Measurements from ENCODE around the gene NCCRP1.

The NCCRP1 gene

DNA sequence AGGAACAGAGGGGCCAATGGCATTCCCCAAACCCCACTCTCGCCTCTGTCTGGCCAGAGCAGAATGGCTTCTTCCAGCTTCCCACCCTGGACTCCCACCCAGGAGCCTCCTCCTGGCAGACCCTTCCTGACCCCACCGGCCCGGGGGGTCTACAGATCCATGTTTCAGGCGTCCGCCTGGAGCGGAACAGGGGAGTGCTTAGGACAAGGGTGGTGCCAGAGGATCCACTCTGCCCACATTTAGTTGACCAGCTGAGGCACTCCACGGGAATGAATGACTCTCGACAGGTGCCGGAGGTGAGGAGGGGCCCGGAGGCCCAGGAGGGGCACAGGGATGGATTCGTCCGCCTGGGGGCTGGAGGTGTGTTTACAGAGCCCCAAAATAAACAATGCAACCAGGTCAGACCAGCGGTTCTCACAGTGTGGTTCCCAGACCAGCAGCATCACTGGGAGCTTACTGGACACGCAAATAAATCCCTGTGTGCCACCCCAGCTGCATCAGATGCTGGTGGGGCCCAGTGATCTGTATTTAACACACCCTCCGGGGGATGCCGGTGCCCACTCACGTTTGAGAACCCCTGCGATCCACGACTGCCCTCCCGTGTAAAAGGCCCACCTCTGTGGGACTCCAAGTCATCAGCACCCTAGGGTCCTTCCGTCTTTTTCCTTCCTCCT, 15.1 kb upstream of the NCCRP1 start:
- no peak for DNase-seq

- DNase-seq, result no peak
Observed at GRCh38 chr19:39182174-39182505, 14.6 kb upstream of the NCCRP1 start.

GRCh38 chr19:39183104-39183503, 13.7 kb upstream of the NCCRP1 start:
- no peak for DNase-seq

DNA sequence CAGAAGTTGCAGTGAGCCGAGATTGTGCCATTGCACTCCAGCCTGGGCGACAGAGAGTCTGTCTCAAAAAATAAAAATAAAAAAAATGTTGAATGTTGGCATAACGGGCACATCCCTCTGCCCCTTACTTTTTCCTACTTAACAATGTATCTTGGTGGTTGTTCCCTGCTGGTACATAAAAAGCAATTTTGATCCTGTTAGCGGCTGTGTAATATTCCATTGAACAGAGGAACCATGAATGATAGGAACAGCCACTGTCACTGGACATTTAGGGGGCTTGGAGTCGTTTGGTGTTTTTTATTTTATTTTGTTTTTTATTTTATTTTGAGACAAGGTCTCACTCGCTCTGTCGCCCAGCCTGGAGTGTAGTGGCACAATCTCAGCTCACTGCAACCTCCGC, 10.4 kb upstream of the NCCRP1 start:
- DNase-seq, result no peak

DNA sequence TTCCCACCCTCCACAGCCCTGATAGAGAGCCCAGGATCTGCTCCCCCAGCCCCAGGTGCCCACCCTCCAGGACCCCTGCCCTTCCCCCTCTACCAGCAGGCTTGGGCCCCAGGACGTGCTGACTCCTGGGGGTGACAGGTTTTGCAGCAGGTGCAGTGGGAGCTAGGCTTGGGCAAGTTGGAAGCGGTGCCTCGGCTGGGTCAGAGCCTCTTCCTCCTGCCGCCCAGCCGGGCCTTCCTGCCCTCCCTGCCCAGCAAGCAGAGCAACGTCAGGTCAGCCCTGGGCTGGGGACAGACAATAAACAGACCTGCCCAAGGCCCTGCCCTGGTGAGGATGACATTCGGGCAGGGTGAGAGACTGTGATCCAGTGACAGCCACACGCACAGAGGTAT, 9.2 kb upstream of the NCCRP1 start:
- DNase-seq, result no peak

DNA sequence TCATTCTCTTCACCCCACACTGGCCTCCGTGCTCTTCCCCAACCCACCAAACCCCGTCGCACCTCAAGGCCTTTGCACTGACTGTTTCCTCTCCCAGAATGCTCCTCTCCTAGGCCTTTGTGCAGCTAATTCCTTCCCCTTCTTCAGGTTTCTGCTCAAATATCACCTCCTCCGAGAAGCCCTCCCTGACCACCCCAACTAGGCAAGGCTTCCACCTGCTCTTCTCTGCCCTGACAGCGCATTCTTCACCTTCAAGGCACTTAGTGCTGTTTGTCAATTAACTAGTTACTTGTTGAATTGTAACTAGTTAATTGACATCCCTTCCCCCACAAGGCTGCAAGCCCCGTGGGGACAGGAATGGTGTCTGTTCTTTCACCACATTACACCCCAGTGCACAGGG, 7.8 kb upstream of the NCCRP1 start:
- DNase-seq, result no peak

DNA sequence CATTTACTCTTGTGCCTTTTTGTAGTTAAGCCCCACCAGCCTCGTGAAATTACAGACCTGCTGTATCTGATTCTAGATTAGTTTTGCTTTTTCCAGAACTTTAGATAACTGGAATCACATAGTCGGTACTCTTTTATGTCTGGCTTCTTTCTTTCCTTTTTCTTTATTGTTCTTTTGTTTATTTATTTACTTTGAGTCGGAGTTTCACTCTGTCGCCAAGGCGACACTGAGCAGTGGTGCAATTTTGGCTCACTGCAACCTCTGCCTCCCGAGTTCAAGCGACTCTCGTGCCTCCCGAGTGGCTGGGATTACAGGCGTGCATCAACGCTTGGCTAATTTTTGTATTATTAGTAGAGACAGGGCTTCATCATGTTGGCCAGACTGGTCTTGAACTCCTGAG, 6.0 kb upstream of the NCCRP1 start:
- no peak for DNase-seq

GRCh38 chr19:39192846-39193245, 3.9 kb upstream of the NCCRP1 start:
- no peak for DNase-seq

DNA sequence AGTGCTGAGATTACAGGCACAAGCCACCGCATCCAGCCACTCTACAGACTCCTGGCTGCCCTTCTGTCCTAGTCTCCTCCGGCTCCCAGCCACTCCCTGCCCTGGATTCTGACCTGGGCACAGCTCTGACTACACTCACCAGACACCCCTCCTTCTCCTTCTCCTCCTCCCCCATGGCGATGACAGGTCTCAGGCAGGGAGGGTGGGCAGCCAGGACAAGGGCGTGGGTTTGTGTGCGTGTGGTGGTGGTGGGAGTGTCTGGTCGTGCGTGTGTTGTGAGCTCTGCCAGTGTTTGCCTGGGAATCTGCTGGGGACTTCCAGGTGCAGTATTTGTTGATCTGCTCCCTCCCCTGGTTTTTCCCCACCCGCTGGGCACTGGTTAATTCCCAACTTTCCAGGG, 3.0 kb upstream of the NCCRP1 start:
- DNase-seq, result no peak

DNA sequence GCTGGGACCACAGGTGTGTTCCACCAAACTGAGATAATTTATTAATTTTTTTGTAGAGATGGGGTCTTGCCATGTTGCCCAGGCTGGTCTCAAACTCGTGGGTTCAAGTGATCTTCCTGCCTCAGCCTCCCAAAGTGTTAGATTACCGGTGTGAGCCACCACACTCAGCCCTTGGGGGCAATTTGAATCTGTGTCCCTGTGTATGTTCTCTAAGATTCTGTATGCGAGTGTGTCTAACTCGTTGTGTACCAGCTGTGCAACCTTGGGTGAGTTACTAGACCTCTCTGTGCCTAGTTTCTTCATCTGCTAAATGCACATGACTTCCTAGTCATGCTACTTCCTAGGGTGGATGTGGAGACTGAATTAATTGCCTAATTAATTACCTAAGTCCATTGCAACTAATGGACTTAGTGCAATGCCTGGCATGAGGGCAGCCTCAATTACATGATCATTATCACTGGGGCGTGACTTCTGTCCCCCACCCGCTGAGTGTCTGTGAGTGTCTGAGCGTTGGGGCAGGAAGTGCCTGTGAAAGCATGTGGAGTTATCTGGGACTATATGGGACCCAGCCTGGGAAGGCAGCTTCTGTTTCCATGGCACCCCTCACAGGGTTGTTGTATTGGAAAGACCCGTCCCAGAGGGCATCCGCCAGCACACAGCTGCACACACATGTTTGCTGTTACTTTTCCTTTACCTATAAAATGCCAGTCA, 1.8 kb upstream of the NCCRP1 start:
- no peak for DNase-seq

DNA sequence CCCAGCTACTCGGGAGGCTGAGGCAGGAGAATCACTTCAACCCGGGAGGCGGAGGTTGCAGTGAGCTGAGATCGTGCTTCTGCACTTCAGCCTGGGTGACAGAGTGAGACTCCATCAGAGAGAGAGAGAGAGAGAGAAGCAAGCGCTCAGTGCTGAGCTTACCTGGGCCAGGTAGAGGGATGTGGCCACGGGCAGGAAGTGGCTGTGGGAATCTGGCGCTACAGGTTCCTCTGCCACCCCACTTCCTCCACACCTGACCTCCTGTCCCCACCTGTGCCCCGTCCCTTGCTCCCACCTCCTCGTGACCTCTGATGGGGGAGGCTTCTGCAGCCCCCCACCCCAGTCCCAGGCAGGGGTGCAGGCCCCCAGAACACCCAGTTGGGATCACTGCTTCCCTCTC, 1.0 kb upstream of the NCCRP1 start:
- DNase-seq, result no peak

- DNase-seq, result no peak
Observed at GRCh38 chr19:39196320-39196719, 444 bp upstream of the NCCRP1 start.

DNA sequence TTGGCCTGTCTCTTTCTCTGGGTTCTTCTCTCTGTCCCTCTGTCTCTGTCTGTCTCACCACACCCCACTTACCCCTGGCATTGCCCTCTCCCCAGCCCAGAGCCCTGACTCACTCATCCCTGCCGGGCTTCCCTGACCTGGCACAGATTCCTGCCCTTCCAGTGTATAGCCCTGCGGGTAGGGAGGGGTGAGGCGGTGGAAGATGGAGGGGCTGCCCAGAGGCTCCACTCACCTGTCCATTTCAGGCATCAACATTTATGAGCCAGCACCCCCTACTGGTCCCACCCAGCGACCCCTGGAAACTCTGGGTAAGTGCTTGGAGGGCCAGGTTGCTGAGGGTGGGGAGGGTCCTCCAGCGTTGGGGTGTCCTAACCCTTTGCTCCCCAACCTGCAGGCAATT, 1.0 kb downstream of the NCCRP1 start:
- no peak for DNase-seq

GRCh38 chr19:39199025-39199424, 2.3 kb downstream of the NCCRP1 start:
- no peak for DNase-seq

DNA sequence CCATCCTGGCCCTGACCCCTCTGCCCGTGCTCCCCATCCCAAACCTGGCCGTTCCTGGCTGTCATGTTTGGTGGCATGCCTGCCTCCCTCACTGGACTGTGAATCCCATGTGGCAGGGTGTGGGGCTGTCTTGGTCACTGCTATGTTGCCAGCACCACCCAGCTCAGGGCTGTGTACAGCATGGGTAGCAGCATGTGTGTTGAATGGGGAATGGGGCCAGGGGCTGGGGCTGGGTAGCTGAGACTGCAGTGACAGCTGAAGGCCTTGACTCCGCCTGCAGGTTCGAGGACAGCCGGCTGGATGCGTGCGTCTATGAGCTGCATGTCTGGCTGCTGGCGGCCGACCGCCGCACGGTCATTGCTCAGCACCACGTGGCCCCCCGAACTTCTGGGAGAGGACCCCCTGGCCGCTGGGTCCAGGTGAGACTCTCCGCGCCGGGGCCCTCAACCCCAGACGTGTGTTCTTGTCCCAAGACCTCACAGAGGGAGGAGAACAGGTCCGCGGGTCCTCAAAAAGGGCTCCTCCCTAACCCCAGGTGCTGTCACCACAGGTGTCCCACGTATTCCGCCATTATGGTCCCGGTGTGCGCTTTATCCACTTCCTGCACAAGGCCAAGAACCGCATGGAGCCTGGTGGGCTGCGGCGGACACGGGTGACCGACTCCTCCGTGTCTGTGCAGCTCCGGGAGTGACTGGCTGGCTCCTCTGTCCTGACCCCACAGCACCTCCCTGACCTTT, 3.5 kb downstream of the NCCRP1 start:
- no peak for DNase-seq

- DNase-seq, result no peak
Observed at GRCh38 chr19:39200803-39201115, 4.0 kb downstream of the NCCRP1 start.

- no peak for DNase-seq
Observed at GRCh38 chr19:39202998-39203355, 6.2 kb downstream of the NCCRP1 start.

DNA sequence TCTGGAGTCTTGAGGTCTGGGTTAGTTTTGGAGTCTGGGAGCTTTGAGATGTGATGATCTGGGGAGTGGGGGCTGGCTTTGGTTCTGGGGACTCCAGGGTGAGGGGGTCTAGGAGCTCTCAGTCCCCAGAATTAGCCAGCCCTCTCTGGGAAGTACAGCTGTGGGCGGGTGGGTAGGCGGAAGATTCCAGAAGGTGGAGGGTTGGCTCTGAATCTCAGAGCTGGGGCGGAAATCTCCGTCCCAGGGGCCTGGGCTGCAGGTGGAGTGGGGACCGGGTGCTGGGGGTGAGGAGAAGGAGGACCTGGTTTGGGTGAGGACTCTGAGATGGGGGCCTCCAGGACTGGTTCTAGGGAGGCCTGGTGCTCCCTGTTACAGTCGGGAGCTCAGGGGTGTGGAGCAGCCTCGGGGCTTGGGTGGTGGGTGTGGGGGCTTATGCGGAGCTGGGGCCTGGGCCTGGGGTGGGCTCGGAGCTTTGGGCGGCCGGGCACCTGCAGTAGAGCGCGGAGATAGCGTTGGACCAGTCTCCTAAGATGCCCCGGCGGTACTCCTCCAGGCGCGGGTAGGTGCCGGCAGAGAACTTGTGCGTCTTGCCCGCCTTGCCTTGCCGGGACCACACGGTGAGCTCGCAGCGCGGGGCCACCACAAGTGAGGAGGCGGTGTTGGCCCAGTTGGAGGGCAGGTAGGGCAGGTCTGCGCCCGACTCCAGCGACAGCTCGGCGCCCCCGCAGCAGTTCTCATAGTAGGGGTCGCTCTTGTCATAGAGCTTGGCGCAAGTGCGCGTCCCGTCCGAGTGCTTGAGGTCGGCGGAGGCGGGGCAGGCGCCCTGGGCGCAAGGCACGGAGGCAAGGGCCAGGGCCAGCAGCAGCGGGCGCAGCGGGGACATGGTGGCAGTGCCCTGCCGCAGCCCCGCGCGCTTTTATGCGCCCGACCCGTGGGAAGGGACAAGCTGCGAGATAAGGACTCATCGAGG, 6.9 kb downstream of the NCCRP1 start, which contains the start of gene SYCN:
Gene SYCN, minus strand, starts transcription at position 892 of the 970 bp plus-strand sequence. Its CDS starts 9 bp downstream, at position 883.
- DNase-seq, result no peak

- DNase-seq, result no peak
Observed at GRCh38 chr19:39205449-39205764, 8.6 kb downstream of the NCCRP1 start.

- DNase-seq, result no peak
Observed at GRCh38 chr19:39206122-39206521, 9.4 kb downstream of the NCCRP1 start.

DNA sequence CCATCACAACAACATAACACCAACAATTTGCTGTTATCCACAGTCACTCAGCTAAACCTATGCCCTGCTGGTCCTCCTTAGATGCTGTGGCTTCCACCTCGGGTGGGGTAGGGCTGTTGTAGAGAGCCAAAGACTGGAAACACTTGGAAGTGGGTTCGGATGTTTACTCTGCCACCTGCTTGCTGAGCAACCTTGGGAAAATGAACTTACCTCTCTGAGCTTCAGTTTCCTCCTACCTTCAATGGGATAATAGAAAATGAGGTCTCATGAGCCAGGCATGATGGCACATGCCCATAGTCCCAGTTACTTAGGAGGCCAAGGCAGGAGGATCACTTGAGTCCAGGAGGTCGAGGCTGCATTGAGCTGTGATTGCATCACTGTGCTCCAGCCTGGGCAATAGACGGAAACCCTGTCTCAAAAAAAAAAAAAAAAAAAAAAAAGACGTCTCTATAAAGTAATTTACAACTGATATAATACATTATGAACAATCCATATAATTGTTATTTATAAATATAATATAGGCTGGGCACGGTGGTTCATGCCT, 10.6 kb downstream of the NCCRP1 start:
- DNase-seq, result no peak

DNA sequence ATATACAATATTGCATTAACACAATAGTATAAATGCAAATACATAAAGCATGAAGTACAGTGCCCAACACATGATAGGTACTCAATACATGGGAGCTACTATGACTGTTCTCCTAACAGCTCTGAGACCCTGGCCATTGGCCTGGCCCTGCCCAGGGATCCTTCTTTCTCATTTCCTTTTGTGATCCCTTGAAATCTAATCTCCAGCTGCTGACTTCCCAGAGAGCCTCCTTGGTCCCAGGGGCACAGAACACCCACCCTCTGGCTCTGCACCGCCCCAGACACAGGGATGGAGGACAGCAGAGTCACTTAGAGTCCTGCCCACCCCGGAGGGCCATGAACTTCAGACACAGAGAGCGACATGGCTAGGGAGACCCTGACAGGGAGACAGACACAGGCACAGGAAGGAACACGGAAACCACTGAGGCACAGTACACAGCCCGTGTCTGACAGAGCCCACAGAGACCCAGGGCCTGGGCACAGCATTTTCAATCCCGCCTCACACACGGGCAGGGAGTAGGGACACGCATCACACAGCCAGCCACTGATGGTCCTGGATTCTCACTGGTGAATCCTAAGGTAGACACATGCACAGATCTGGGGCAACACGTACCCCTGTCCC, 11.5 kb downstream of the NCCRP1 start:
- DNase-seq, result no peak

DNA sequence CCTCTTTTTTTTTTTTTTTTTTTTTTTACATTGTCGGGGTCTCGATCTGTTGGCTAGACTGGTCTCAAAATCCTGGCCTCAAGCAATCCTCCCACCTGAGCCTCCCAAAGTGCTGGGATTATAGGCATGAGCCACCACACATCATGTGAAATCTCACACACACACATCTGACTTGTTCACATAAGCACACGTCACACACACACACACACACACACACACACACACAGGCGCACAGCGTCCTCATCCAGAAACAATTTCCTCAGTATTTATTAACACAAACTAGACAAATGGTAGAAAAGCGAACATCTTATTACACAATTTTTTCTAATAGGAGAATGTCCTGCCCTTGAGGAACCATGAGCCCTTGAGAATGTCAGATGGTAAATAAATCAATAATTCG, 12.4 kb downstream of the NCCRP1 start:
- DNase-seq, result no peak

Data from DMS153 (cell line).